ENCODE data around the gene SIDT1. TPM values are rescaled to one million over a fixed set of nuclear protein-coding genes. Genes with fewer than 3 reads are reported as not detected.

Gene SIDT1
- total and polyA plus RNA-seq, 4 donors, result 1.0 to 16.3 (median 4.6) TPM

DNA sequence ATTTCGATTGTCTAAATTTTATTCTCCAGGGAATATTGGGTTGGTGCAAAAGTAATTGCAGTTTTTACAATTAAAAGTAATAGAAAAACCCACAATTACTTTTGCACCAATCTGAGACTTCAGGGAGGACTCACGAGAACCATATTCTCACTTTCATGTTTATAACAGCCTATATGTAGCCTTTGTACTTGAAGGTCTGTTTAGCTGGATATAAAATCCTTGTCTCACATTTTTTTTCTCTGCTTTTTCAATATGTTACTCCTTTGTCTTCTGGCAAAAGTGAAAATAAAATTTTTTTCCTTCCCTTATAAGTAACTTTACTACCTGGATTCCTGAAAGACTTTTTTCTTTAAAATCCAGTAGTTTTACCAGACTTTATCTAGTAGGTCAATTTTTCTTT lies 9.2 kb downstream of the SIDT1 start:
- Histone ChIP-seq H3K4me3 (no peak overlapping the region), H3K9me3 (ENCODE audit: control insufficient read depth in 4 of 4, insufficient read depth in 3 of 4, low read length in 3 of 4) (peaks cover 0 to 4% (median under 1%) of the 10 kb centered on the region in 4 donors), H3K9ac (ENCODE audit: insufficient read depth in 1 of 2, low read length in 2 of 2) (no peak overlapping the region), H3K4me1 (ENCODE audit: control insufficient read depth in 5 of 5, insufficient read depth in 5 of 5, low read length in 5 of 5) (no peaks in the 10 kb centered on the region), H3K27ac (ENCODE audit: low read depth in 1 of 2, low read length in 1 of 2) (no peak overlapping the region), H3K36me3 (ENCODE audit: control insufficient read depth in 4 of 4, insufficient read depth in 4 of 4, low read length in 4 of 4) (no peaks in the 10 kb centered on the region), H3K27me3 (ENCODE audit: control insufficient read depth in 3 of 3, insufficient read depth in 3 of 3, low read length in 2 of 3) (peaks cover 0 to 4% (median 0%) of the 10 kb centered on the region in 3 donors)
- DNase-seq, result no peak
- no peak for ATAC-seq (ENCODE audit: insufficient read depth, low FRiP score)
- TF ChIP-seq, protein P1, sequence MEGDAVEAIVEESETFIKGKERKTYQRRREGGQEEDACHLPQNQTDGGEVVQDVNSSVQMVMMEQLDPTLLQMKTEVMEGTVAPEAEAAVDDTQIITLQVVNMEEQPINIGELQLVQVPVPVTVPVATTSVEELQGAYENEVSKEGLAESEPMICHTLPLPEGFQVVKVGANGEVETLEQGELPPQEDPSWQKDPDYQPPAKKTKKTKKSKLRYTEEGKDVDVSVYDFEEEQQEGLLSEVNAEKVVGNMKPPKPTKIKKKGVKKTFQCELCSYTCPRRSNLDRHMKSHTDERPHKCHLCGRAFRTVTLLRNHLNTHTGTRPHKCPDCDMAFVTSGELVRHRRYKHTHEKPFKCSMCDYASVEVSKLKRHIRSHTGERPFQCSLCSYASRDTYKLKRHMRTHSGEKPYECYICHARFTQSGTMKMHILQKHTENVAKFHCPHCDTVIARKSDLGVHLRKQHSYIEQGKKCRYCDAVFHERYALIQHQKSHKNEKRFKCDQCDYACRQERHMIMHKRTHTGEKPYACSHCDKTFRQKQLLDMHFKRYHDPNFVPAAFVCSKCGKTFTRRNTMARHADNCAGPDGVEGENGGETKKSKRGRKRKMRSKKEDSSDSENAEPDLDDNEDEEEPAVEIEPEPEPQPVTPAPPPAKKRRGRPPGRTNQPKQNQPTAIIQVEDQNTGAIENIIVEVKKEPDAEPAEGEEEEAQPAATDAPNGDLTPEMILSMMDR (IDR thresholded peaks at IDR 0.05; ENCODE audit: control extremely low read depth, extremely low read depth), result no peak
- WGBS, 2 donors, result 91 to 98% methylated on average over 2 of the region's 2 CpGs

DNA sequence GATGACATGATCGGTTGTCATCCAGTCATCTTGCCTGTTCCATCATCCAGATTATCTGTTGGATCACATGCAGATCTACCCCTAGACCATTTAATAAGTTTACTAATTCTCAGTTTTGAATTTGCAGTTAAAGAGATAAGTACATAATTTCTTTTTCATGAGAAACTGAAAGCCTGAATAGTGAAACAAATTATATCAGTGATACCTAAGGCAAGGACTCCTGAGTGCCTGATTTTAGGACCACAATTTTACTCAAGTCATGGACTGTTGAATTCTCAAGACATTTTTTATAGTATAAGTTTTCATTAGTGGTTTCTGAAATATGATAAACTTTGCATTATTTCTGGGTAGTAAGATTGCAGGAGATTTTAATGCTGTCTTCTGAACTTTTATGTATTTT lies 13.2 kb downstream of the SIDT1 start:
- Histone ChIP-seq H3K9me3 (ENCODE audit: control insufficient read depth in 4 of 4, insufficient read depth in 3 of 4, low read length in 3 of 4) (peaks cover 0 to 4% (median under 1%) of the 10 kb centered on the region in 4 donors), H3K9ac (ENCODE audit: insufficient read depth in 1 of 2, low read length in 2 of 2) (no peak overlapping the region), H3K27me3 (ENCODE audit: control insufficient read depth in 3 of 3, insufficient read depth in 3 of 3, low read length in 2 of 3) (peaks cover 0 to 4% (median 0%) of the 10 kb centered on the region in 3 donors), H3K27ac (ENCODE audit: low read depth in 1 of 2, low read length in 1 of 2) (no peak overlapping the region), H3K4me1 (ENCODE audit: control insufficient read depth in 5 of 5, insufficient read depth in 5 of 5, low read length in 5 of 5) (no peaks in the 10 kb centered on the region), H3K36me3 (ENCODE audit: control insufficient read depth in 4 of 4, insufficient read depth in 4 of 4, low read length in 4 of 4) (no peaks in the 10 kb centered on the region), H3K4me3 (no peak overlapping the region)
- DNase-seq (no peak), ATAC-seq (ENCODE audit: insufficient read depth, low FRiP score) (no peak)
- WGBS, 2 donors, result 92 to 95% methylated on average over 1 of the region's 1 CpG
- TF ChIP-seq, protein P1 (IDR thresholded peaks at IDR 0.05; ENCODE audit: control extremely low read depth, extremely low read depth), result no peak

DNA sequence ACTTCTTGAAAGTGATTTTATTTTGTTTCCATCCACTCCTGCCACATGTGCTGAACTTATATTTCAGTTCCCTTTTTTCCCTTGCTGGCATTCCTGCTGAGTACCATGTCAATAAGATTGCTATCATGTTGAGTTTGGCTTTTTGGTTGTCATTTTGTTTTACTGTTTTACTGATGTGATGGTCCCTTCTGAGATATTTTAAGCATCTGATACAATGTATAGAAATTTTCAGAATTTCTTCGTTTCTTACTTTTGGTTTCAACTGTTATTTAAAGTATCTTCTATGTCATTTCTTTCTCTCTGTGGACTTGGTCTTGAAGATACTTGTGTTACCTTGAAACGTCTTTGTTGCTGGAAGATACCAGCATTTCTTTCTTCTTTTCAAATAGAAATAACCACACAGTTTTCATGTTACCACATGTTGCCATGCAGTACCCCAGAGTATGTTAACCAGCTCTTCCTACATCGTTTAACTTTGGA lies 14.1 kb downstream of the SIDT1 start:
- Histone ChIP-seq H3K4me3 (no peak overlapping the region), H3K27ac (ENCODE audit: low read depth in 1 of 2, low read length in 1 of 2) (no peak overlapping the region), H3K9ac (ENCODE audit: insufficient read depth in 1 of 2, low read length in 2 of 2) (no peak overlapping the region), H3K4me1 (ENCODE audit: control insufficient read depth in 5 of 5, insufficient read depth in 5 of 5, low read length in 5 of 5) (no peaks in the 10 kb centered on the region), H3K9me3 (ENCODE audit: control insufficient read depth in 4 of 4, insufficient read depth in 3 of 4, low read length in 3 of 4) (peaks cover 0 to 2% (median under 1%) of the 10 kb centered on the region in 4 donors), H3K36me3 (ENCODE audit: control insufficient read depth in 4 of 4, insufficient read depth in 4 of 4, low read length in 4 of 4) (no peaks in the 10 kb centered on the region), H3K27me3 (ENCODE audit: control insufficient read depth in 3 of 3, insufficient read depth in 3 of 3, low read length in 2 of 3) (peaks cover 0 to 4% (median 0%) of the 10 kb centered on the region in 3 donors)
- WGBS, 2 donors, result 58 to 87% methylated on average over 3 of the region's 3 CpGs
- TF ChIP-seq, protein P1 (IDR thresholded peaks at IDR 0.05; ENCODE audit: control extremely low read depth, extremely low read depth), result no peak
- ATAC-seq (ENCODE audit: insufficient read depth, low FRiP score) (no peak), DNase-seq (no peak)

DNA sequence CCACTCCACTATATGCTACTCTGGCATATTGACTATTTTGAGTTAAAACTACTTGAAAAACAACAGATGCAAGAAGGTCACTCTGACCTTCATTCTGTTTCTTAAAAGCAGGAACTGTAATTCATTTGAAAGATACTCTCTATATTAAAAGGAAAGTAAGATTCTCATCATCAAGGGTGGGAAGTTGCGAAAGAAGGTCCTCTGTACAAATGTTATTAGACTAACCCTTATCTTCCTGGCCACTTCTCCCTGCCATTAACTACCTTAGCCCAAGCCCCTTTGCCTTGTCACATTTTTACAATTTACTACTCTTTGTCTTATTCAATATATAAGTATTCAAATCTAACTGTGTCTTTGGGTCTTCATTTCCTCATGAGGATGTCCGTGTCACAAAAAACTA lies 16.1 kb downstream of the SIDT1 start:
- DNase-seq (no peak), ATAC-seq (ENCODE audit: insufficient read depth, low FRiP score) (no peak)
- Histone ChIP-seq H3K4me3 (no peak overlapping the region), H3K27ac (ENCODE audit: low read depth in 1 of 2, low read length in 1 of 2) (no peak overlapping the region), H3K9ac (ENCODE audit: insufficient read depth in 1 of 2, low read length in 2 of 2) (no peak overlapping the region), H3K27me3 (ENCODE audit: control insufficient read depth in 3 of 3, insufficient read depth in 3 of 3, low read length in 2 of 3) (peaks cover 0 to 4% (median 0%) of the 10 kb centered on the region in 3 donors), H3K36me3 (ENCODE audit: control insufficient read depth in 4 of 4, insufficient read depth in 4 of 4, low read length in 4 of 4) (no peaks in the 10 kb centered on the region), H3K4me1 (ENCODE audit: control insufficient read depth in 5 of 5, insufficient read depth in 5 of 5, low read length in 5 of 5) (no peaks in the 10 kb centered on the region), H3K9me3 (ENCODE audit: control insufficient read depth in 4 of 4, insufficient read depth in 3 of 4, low read length in 3 of 4) (no peaks in the 10 kb centered on the region)
- TF ChIP-seq, protein P1 (IDR thresholded peaks at IDR 0.05; ENCODE audit: control extremely low read depth, extremely low read depth), result no peak
- WGBS, 2 donors, result 94 to 95% methylated on average over 2 of the region's 2 CpGs
